ENCODE data around the gene URAD.
"Not testable (repeated sequence)": the region's sequence is repeated elsewhere in the genome, so short reads cannot be mapped to it uniquely, and the experiment has no call there.

Gene URAD

DNA sequence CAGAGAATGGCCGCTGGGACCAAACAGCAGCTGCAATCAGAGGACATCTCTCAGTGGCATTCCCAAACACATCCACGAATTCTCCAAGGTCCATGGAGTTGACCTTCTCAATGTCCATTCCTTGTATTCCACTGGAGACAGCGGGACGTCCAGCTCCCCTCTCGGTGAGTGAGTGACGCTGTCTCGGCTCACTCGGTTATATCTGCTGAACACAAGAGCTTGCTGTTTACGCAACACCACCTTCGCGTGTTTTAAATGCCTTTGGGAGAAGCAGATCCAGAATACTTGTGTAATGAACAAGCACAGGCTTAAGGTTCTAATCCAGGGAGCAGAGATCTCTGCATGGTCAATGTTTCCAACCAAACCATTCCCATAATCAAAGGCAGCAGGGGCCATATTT, at the start of gene URAD:
Gene URAD, minus strand, starts transcription at position 174 of the 400 bp plus-strand sequence. Its CDS starts 56 bp downstream, at position 118.
- H3K4me3 ChIP-seq (ENCODE audit: low read depth, low read length) = no peak within 1 kb of the TSS
- DNase-seq (ENCODE audit: low read depth) = no peak
- TF ChIP-seq, protein P1, sequence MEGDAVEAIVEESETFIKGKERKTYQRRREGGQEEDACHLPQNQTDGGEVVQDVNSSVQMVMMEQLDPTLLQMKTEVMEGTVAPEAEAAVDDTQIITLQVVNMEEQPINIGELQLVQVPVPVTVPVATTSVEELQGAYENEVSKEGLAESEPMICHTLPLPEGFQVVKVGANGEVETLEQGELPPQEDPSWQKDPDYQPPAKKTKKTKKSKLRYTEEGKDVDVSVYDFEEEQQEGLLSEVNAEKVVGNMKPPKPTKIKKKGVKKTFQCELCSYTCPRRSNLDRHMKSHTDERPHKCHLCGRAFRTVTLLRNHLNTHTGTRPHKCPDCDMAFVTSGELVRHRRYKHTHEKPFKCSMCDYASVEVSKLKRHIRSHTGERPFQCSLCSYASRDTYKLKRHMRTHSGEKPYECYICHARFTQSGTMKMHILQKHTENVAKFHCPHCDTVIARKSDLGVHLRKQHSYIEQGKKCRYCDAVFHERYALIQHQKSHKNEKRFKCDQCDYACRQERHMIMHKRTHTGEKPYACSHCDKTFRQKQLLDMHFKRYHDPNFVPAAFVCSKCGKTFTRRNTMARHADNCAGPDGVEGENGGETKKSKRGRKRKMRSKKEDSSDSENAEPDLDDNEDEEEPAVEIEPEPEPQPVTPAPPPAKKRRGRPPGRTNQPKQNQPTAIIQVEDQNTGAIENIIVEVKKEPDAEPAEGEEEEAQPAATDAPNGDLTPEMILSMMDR (IDR thresholded peaks at IDR 0.05; ENCODE audit: low read depth, low read length, missing control alignments) = no peak

GRCh38 chr13:28037399-28037798, 48.9 kb upstream of the URAD start:
- TF ChIP-seq, protein P1 (IDR thresholded peaks at IDR 0.05; ENCODE audit: low read depth, low read length, missing control alignments) = no peak
- H3K4me3 ChIP-seq (ENCODE audit: low read depth, low read length) = no peak overlapping the region
- no peak for DNase-seq (ENCODE audit: low read depth)

GRCh38 chr13:28035146-28035782, 46.8 kb upstream of the URAD start:
- no peak overlapping the region for H3K4me3 ChIP-seq (ENCODE audit: low read depth, low read length)
- TF ChIP-seq, protein P1 (IDR thresholded peaks at IDR 0.05; ENCODE audit: low read depth, low read length, missing control alignments) = no peak
- DNase-seq (ENCODE audit: low read depth) = no peak

GRCh38 chr13:28033894-28034655, 45.6 kb upstream of the URAD start:
- TF ChIP-seq, protein P1 (IDR thresholded peaks at IDR 0.05; ENCODE audit: low read depth, low read length, missing control alignments) = no peak
- DNase-seq (ENCODE audit: low read depth) = no peak
- H3K4me3 ChIP-seq (ENCODE audit: low read depth, low read length) = no peak overlapping the region

DNA sequence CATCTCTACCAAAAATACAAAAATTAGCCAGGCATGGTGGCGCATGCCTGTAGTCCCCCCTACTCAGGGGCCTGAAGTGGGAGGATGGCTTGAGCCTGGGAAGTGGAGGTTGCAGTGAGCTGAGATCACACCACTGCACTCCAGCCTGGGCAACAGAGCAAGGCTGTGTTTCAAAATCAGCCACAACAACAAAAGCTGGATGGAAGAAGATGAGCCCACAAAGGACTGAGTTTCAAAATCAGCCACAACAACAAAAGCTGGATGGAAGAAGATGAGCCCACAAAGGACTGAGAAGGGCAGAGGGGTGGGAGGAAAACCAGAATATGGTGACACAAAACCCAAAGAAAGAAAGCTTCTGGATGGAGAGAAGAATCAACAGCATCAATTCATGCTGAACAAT, 43.9 kb upstream of the URAD start:
- not testable (repeated sequence) for H3K4me3 ChIP-seq (ENCODE audit: low read depth, low read length); DNase-seq (ENCODE audit: low read depth)

GRCh38 chr13:28031896-28032288, 43.4 kb upstream of the URAD start:
- H3K4me3 ChIP-seq (ENCODE audit: low read depth, low read length) = no peak overlapping the region
- TF ChIP-seq, protein P1 (IDR thresholded peaks at IDR 0.05; ENCODE audit: low read depth, low read length, missing control alignments) = no peak
- DNase-seq (ENCODE audit: low read depth) = no peak

- no peak for DNase-seq (ENCODE audit: low read depth)
- TF ChIP-seq, protein P1 (IDR thresholded peaks at IDR 0.05; ENCODE audit: low read depth, low read length, missing control alignments) = no peak
- no peak overlapping the region for H3K4me3 ChIP-seq (ENCODE audit: low read depth, low read length)
These were observed 42.9 kb upstream of the URAD start for GRCh38 chr13:28031220-28031895.
